ENCODE data around the gene DENND4C. TPM values are rescaled to one million over a fixed set of nuclear protein-coding genes. Genes with fewer than 3 reads are reported as not detected.

Gene DENND4C
- total and polyA plus RNA-seq, 3 donors from 2014 or later, result 28.8 to 136 (median 126) TPM

- Histone ChIP-seq H3K9me3 (no peaks in the 10 kb centered on the region), H3K27ac (no peak overlapping the region), H3K27me3 (no peaks in the 10 kb centered on the region), H3K4me1 (peaks cover 15% of the 10 kb centered on the region), H3K4me3 (no peak overlapping the region), H3K36me3 (ENCODE audit: low read depth, missing control alignments) (no peaks in the 10 kb centered on the region)
- 65 to 70% methylated on average over 2 of the region's 2 CpGs for WGBS, 2 donors
- TF ChIP-seq CTCF (IDR thresholded peaks at IDR 0.05) (no peak), POLR2A (IDR thresholded peaks at IDR 0.05) (no peak)
- no peak for DNase-seq
- intact Hi-C loops (cut with DNase I; ENCODE audit: low total_unique reads), result loop anchor here (5.0 kb wide), 1 partner anchor 145 kb away; the partner anchor contains the start of gene DENND4C
Measured at GRCh38 chr9:19376931-19377330, 146.4 kb downstream of the DENND4C start.

GRCh38 chr9:19378164-19378563 lies 147.7 kb downstream of the DENND4C start:
- no peak for DNase-seq
- Histone ChIP-seq H3K4me3 (no peak overlapping the region), H3K27ac (no peak overlapping the region), H3K36me3 (ENCODE audit: low read depth, missing control alignments) (no peaks in the 10 kb centered on the region), H3K27me3 (no peaks in the 10 kb centered on the region), H3K4me1 (peaks cover 15% of the 10 kb centered on the region), H3K9me3 (no peaks in the 10 kb centered on the region)
- TF ChIP-seq POLR2A (IDR thresholded peaks at IDR 0.05) (no peak), CTCF (IDR thresholded peaks at IDR 0.05) (no peak)
- intact Hi-C loops (cut with DNase I; ENCODE audit: low total_unique reads), result loop anchor here (5.0 kb wide), 1 partner anchor 146 kb away; the partner anchor contains the start of gene DENND4C
- 82 to 88% methylated on average over 4 of the region's 4 CpGs for WGBS, 2 donors

GRCh38 chr9:19378647-19379046 lies 148.2 kb downstream of the DENND4C start:
- intact Hi-C loops (cut with DNase I; ENCODE audit: low total_unique reads), result loop anchor here (5.0 kb wide), 1 partner anchor 146 kb away; the partner anchor contains the start of gene DENND4C
- WGBS, 2 donors, result 34 to 47% methylated on average over 7 of the region's 7 CpGs
- no peak for DNase-seq

GRCh38 chr9:19379283-19379682 lies 148.8 kb downstream of the DENND4C start:
- Histone ChIP-seq H3K9me3 (no peaks in the 10 kb centered on the region), H3K4me3 (peak overlapping the region; percentile 70 to 83), H3K4me1 (peaks cover 15% of the 10 kb centered on the region), H3K27me3 (no peaks in the 10 kb centered on the region), H3K36me3 (ENCODE audit: low read depth, missing control alignments) (no peaks in the 10 kb centered on the region), H3K27ac (peak overlapping the region; percentile 87 to 93)
- 6 to 7% methylated on average over 12 of the region's 12 CpGs for WGBS, 2 donors
- intact Hi-C loops (cut with DNase I; ENCODE audit: low total_unique reads), result loop anchor here (5.0 kb wide), 1 partner anchor 147 kb away; the partner anchor contains the start of gene DENND4C
- DNase-seq, result no peak
- TF ChIP-seq CTCF (IDR thresholded peaks at IDR 0.05) (no peak), POLR2A (IDR thresholded peaks at IDR 0.05) (no peak)

More at GRCh38 chr9:19378647-19379046, 148.2 kb downstream of the DENND4C start:
- Histone ChIP-seq H3K9me3 (no peaks in the 10 kb centered on the region), H3K4me1 (peaks cover 15% of the 10 kb centered on the region), H3K36me3 (ENCODE audit: low read depth, missing control alignments) (no peaks in the 10 kb centered on the region), H3K27me3 (no peaks in the 10 kb centered on the region), H3K27ac (peak overlapping the region in 1 of 2 donors; percentile 87), H3K4me3 (peak overlapping the region in 1 of 2 donors; percentile 83)
- TF ChIP-seq POLR2A (IDR thresholded peaks at IDR 0.05) (no peak), CTCF (IDR thresholded peaks at IDR 0.05) (no peak)

- WGBS, 2 donors, result 0 to 1% methylated on average over 4 to 26 of the region's 30 CpGs
- peak; percentile 49 for DNase-seq
- TF ChIP-seq POLR2A (IDR thresholded peaks at IDR 0.05), result no peak
- no peak for TF ChIP-seq CTCF (IDR thresholded peaks at IDR 0.05)
- H3K27ac ChIP-seq, result peak overlapping the region; percentile 87 to 93
- H3K4me1 ChIP-seq, result peaks cover 15% of the 10 kb centered on the region
- no peaks in the 10 kb centered on the region for H3K27me3 ChIP-seq
- H3K36me3 ChIP-seq (ENCODE audit: low read depth, missing control alignments), result no peaks in the 10 kb centered on the region
- intact Hi-C loops (cut with DNase I; ENCODE audit: low total_unique reads), result loop anchor here (5.0 kb wide), 1 partner anchor 147 kb away; the partner anchor contains the start of gene DENND4C
- peak overlapping the region; percentile 70 to 83 for H3K4me3 ChIP-seq
- H3K9me3 ChIP-seq, result no peaks in the 10 kb centered on the region
Measured at GRCh38 chr9:19379697-19380046, 149.2 kb downstream of the DENND4C start.

All from testis (tissue), 3 donors.